ENCODE measurements around the gene C21orf58.
A peak's percentile ranks its signal among the peaks of the same experiment; 100 is the strongest.
"Not testable (repeated sequence)": the region's sequence is repeated elsewhere in the genome, so short reads cannot be mapped to it uniquely, and the experiment has no call there.

Gene C21orf58

DNA sequence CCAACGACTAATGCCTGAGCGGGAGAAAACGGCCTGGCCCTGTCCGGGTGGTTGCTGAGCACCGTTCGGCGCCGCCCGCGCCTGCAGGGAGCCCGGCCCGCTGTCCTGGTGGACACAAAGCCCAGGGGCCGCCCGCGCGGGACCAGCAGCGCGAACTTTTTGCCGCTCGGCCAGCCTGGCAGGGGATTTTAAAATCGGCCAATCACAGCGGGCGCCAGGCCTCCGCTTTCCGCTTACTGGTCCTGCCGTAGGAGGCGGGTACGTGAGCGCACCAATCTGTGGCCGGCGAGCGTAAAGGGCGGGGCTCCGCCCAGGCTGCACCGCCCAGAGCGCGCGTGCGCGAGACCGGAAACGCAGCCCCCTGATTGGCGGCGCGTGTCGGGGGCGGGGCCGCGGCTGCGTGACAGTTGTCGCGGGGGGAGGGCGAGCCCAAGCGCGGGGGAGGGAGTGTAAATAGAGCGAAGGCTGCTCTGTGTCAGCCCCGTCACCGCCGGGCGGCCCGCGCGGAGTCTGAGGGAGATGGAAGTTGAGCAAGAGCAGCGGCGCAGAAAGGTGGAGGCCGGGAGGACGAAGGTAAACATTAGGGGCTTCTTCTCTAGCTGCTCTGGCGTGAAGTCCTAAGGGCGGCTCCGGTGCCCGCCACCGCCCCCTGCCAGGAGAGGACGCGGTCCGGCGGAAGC is at the start of gene C21orf58, which contains the start of gene PCNT:
Gene C21orf58, minus strand, starts transcription at position 161 of the 680 bp plus-strand sequence. CDS start 1,132 bp downstream, outside the sequence.
Gene PCNT, plus strand, starts transcription at position 447 of the 680 bp plus-strand sequence. Its CDS starts 73 bp downstream, at position 520.
- DNase-seq (ENCODE audit: low spot score) = peak; percentile 98

DNA sequence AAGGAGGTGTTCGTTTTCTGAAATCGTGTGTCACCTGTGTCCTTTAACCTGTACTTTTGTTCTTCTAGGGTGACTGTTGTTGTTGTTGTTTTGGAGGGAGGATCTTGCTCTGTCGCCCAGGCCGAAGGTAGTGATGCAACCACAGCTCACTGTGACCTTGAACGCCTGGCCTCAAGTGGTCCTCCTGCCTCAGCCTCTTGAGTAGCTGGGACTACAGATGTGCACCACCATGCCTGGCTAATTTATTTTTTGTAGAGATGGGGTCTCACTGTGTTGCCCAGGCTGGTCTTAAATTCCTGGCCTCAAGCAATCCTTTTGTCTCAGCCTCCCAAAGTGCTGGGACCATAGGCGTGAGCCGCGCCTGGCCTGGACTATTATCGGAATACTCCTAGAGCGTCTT is 49.3 kb upstream of the C21orf58 start:
- not testable (repeated sequence) for DNase-seq (ENCODE audit: low spot score)

GRCh38 chr21:46372014-46372485 is 48.4 kb upstream of the C21orf58 start:
- no peak for DNase-seq (ENCODE audit: low spot score)

DNA sequence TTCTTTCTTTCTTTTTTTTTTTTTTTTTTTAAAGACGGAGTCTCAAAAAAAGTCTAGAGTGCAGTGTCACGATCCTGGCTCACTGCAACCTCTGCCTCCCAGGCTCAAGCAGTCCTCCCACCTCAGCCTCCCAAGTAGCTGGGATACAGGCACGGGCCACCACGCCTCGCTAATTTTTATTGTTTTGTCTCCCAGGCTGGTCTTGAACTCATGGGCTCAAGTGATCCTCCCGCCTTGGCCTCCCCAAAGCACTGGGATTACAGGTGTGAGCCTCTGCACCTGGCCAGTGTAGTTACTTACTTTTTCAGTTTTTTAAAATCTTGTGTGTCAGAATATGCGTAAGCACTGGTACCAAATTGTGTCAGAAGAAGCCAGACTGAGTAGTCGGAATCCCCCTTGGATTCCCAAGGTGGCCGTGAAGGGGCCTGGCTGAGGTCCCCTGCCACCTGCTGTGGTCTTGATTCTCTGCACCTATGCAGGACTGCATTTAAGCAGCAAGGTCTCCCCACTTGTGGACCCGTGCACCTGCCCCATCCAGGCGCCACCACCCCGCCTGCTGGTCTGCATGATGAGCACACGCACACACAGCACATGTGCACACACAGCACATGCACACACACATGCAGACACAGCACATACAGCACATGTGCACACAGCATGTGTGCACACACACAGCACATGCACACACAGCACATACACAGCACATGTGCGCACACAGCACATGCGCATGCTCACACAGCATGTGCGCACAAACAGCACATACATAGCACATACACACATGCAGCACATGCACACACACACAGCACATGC is 47.7 kb upstream of the C21orf58 start:
- DNase-seq (ENCODE audit: low spot score) = no peak

GRCh38 chr21:46369520-46370235 is 46.0 kb upstream of the C21orf58 start:
- no peak for DNase-seq (ENCODE audit: low spot score)

- no peak for DNase-seq (ENCODE audit: low spot score)
Measured at GRCh38 chr21:46368533-46369285, 45.0 kb upstream of the C21orf58 start.

DNA sequence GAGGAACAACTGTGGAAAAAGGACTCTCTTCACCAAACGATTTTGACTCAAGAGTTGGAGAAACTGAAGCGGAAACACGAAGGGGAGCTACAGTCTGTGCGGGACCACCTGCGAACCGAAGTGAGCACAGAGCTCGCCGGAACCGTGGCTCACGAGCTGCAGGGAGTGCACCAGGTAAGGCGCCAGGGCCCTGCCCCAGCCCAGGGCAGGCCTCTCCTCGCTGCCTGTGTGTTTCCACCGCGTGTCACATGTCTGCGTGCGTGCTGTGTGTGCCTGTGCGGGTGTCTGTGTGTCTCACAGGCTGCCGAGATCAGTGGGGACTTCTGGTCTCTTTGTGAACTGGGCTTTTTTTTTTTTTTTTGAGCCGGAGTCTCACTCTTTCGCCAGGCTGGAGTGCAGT is 43.3 kb upstream of the C21orf58 start:
- no peak for DNase-seq (ENCODE audit: low spot score)

GRCh38 chr21:46366561-46366960 is 42.9 kb upstream of the C21orf58 start:
- no peak for DNase-seq (ENCODE audit: low spot score)

DNA sequence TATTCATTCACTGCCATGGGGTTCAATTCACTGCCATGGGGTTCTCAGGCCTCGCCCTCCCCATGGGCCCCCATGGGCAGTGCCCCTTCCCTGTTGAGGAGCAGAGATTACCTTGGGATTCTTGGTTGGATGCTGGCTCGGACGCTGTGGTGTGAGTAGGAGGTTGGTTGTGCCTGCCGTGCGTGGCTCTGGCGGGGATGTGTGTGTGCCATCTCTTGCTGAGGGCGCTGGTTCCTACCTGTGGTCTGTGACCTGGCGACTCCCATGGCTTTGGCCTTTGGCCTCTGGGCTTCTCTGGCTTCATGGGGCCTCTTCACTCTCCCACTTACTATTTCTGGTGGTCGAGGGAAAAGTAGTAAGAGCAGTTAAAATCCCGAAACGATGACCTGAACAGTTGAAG is 42.4 kb upstream of the C21orf58 start:
- no peak for DNase-seq (ENCODE audit: low spot score)

DNA sequence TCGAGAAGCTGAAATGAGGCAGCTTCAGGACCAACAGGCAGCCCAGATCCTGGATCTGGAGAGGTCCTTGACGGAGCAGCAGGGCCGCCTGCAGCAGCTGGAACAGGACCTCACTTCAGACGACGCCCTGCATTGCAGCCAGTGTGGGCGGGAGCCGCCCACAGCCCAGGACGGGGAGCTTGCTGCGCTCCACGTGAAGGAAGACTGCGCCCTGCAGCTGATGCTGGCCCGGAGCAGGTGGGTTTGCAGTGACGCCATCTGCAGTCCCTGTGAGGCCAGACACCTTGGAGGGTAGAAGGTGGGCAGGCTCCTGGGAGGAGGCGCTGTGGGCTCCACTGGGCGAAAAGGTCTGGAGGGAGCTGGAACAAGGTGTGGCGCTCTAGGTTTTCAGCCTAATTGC is 40.0 kb upstream of the C21orf58 start:
- DNase-seq (ENCODE audit: low spot score) = no peak

DNA sequence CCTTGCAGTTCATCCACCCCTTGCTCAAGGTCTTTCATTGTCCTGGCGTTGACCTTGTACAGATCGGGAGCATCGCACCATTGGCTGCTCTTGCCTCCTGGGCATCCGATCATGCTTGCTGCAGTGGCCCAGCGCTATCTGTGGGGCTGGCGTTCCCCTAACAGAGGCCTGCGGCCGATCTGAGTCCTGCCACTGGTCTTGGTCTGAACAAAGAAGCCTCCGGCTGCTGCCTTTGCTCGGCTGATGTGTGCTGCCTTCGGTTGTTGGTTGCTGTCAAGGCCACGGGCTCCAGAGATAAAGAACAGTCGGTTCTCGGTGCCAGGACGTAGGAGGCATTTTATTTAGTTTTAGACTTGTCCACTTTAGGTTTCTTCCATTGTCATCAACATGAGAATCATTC is 39.3 kb upstream of the C21orf58 start:
- no peak for DNase-seq (ENCODE audit: low spot score)

- no peak for DNase-seq (ENCODE audit: low spot score)
Measured at GRCh38 chr21:46361935-46362334, 38.3 kb upstream of the C21orf58 start.

GRCh38 chr21:46361176-46361575 is 37.5 kb upstream of the C21orf58 start:
- no peak for DNase-seq (ENCODE audit: low spot score)

GRCh38 chr21:46357684-46358425 is 34.2 kb upstream of the C21orf58 start:
- DNase-seq (ENCODE audit: low spot score) = no peak

GRCh38 chr21:46357335-46357604 is 33.6 kb upstream of the C21orf58 start:
- DNase-seq (ENCODE audit: low spot score) = no peak

DNA sequence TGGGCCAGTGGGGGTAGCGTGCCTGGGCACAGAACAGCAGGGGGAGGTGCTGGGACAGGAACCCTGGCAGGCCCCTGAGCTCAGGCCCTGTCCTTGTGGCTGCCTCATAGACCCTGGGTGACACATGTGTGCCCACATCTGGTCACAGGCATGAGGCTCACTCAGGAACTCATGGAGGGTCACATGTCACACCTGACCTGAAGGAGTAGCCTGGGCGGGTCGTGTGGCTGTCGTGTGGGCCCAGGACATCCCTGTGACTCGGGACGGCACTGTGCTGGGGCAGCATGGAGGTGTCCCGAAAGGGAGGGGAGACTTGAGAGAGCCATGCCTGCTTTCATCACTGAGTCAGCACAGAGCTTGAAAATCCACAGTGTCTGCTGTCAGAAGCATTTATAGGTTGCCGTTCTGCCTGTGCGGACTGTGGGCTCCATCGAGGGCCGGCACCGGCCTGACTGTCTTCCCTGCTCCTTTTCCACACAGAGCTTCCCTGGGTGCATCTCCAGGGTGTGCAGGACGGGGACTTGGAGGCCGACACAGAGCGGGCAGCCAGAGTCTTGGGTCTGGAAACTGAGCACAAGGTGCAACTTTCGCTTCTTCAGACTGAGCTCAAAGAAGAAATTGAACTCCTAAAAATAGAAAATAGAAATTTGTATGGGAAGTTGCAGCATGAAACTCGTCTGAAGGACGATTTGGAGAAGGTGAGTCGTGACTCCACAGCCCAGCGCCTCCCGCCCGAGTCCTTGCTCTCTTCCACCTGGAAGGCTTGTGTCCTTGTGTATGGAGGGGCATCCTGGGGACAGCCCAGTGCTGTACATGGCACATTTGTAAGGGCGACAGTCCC is 33.0 kb upstream of the C21orf58 start:
- DNase-seq (ENCODE audit: low spot score) = no peak

DNA sequence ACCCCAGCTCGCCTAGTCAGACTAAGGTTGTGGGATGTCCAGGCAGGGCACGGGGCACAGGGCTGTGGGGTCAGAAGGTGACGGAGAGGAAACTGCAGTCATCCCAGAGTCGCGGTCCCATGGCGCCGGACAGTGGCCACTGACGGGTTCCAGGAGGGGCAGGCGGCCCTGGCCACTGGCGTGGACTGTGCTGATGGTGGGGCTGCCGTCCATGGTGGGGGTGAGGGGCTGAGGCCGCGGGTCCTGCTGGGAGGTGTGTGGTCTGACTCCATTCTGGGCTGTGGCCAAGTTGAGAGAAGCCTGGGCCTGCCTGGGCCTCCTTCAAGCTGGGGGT is 32.3 kb upstream of the C21orf58 start:
- no peak for DNase-seq (ENCODE audit: low spot score)

- DNase-seq (ENCODE audit: low spot score) = no peak
Measured at GRCh38 chr21:46355161-46356004, 31.7 kb upstream of the C21orf58 start.

GRCh38 chr21:46354518-46354917 is 30.8 kb upstream of the C21orf58 start:
- no peak for DNase-seq (ENCODE audit: low spot score)

DNA sequence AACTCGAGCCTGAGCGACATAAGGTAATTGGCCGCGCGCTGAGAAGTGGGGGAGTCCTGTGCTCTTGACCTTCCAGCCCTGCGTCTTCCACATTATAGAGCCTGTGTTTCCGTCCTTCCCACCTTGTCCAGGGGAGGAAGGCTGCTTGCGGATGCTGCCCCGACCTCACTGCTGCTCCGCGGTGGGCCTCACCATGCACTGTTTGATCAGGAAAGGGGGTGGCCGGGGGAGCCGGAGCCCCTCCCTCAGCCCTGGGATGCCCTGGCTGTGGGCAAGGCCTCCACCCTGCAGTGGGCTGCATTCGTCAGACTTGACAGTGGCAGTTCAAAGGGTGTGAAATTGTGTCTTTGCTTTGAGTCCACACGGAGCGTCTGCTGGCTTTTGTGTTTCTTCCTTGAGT is 30.4 kb upstream of the C21orf58 start:
- DNase-seq (ENCODE audit: low spot score) = no peak
